Epithelial cell of esophagus (primary cell): Measurements from ENCODE around the gene ARHGEF2.

Source experiments
- DNase-seq: peaks from one replicate; pipeline ENCODE4 v3.0.0; 2010; ENCODE audit warnings: low read depth
- H3K4me3 ChIP-seq: 2 replicates; pipeline ENCODE4 v1.5.1; 2011; ENCODE audit warnings: mild to moderate bottlenecking, low read length, control low read depth
- TF ChIP-seq, protein P1 (sequence below): IDR thresholded peaks from 2 replicates; pipeline ENCODE4 v1.5.1; 2011; ENCODE audit warnings: low read depth, mild to moderate bottlenecking, low read length, control low read depth, inconsistent platforms; ENCODE audit not compliant: insufficient read depth; ENCODE audit errors: missing control alignments

Gene ARHGEF2

GRCh38 chr1:156004843-156005584 lies 26.7 kb upstream of the ARHGEF2 start:
- no peak for DNase-seq
- TF ChIP-seq, protein P1, sequence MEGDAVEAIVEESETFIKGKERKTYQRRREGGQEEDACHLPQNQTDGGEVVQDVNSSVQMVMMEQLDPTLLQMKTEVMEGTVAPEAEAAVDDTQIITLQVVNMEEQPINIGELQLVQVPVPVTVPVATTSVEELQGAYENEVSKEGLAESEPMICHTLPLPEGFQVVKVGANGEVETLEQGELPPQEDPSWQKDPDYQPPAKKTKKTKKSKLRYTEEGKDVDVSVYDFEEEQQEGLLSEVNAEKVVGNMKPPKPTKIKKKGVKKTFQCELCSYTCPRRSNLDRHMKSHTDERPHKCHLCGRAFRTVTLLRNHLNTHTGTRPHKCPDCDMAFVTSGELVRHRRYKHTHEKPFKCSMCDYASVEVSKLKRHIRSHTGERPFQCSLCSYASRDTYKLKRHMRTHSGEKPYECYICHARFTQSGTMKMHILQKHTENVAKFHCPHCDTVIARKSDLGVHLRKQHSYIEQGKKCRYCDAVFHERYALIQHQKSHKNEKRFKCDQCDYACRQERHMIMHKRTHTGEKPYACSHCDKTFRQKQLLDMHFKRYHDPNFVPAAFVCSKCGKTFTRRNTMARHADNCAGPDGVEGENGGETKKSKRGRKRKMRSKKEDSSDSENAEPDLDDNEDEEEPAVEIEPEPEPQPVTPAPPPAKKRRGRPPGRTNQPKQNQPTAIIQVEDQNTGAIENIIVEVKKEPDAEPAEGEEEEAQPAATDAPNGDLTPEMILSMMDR = no peak
- no peak overlapping the region for H3K4me3 ChIP-seq

DNA sequence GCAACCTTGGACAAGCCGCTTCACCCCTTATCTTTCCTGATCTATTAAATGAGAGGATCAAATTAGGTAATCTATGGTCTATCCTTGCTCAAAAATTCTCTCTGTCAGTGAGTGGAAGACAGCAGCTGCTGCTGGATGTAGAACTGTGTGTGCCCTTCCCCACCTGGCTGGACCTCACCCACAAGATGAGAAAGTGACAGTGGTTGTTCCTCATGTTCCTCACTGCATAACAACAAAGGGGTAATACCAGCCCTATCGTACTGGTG lies 25.5 kb upstream of the ARHGEF2 start:
- TF ChIP-seq, protein P1 = no peak
- no peak for DNase-seq
- H3K4me3 ChIP-seq = no peak overlapping the region

DNA sequence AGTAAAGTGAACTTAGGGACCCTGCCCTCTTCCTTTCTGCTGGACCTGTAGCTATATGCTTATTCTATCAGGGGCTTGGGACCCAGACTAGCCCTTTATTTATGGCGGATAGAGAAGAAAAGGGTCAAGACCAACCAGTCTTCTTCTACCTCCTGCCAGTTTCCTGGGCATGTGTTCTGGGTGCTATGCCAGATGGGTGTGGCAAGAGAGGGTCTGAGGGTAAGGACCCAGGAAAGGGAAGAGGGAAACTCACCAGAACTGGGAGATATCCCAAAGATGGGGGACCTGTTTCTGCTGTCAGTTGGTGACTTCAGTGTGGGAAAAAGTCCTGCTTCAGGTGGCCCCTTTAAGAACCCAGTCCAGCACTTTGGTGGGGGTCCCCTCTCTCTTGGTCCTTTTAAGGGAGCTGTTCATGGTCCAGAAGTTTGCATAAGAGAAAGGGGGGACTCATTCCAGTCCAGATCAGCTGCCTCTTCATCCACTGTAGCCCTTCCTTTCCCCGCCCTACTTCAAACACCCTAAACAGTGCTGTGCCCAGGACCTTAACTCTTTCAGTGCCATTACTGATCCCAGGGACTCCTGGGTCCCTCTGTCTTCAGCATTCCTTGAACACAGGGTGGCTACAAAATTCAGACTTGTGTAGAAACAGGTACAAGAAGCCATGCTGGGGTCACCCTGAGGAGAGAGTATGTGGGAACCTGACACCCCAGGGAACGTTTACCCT lies 24.0 kb upstream of the ARHGEF2 start:
- no peak overlapping the region for H3K4me3 ChIP-seq
- TF ChIP-seq, protein P1 = no peak
- DNase-seq = no peak

GRCh38 chr1:156001662-156002171 lies 23.4 kb upstream of the ARHGEF2 start:
- no peak overlapping the region for H3K4me3 ChIP-seq
- no peak for DNase-seq
- TF ChIP-seq, protein P1 = no peak

DNA sequence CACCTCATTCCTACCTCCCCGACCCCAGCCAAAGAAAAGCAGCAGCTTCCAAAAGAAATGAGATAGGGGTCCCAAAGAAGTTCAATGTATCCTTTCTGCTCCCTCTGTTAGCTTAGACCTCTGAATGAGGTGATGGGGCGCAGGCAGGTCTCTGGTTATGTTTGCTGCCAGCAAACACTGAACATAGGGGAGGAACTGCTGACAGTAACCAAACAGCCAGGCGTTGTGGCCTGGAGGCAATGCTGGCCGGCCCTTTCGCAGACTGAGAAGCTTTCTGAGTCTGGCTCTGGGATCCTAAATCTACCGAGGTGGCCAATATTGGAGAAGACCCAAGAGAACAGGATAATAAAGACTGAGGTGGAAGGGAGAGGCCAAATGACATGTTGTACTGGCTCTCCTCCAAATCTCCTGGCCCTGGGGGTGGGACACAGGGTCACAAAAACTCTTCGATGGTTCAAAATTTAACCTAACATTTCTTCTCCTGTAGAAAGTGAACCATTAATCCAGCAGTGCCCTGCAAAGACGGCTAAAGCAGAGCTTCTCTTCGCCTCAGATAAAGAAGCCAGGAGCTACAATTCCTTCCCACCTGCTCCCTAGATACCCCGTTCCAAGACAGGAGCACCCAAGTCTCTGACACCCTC lies 22.8 kb upstream of the ARHGEF2 start:
- H3K4me3 ChIP-seq = no peak overlapping the region
- TF ChIP-seq, protein P1 = no peak
- DNase-seq = no peak

- DNase-seq = no peak
- no peak overlapping the region for H3K4me3 ChIP-seq
- TF ChIP-seq, protein P1 = no peak
Measured at GRCh38 chr1:155999964-156000363, 21.6 kb upstream of the ARHGEF2 start.
